ENCODE results near the gene TVP23B.
"Not testable (repeated sequence)": the region's sequence is repeated elsewhere in the genome, so short reads cannot be mapped to it uniquely, and the experiment has no call there.

DNA sequence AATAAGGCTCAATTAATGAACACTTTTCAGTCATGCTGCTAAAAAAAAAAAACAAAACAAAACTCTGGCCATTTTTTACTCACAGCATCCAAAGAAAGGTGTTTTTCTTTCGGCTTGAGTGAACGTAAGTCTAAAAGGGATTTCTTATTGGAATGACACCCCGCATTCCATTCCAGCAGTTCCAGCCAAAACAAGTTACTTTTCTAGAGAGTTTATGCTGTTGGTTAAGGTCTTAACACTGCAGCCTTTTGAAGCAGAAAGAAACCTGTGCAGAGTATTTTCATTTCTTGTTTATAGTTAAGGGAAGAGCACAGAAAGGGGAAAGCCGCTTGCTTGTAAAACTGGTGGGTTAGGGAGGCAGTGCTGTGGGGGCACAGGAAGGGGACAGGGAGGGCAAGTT is 9.9 kb upstream of the TVP23B start:
- TF ChIP-seq ZNF239 (tag by site-specific recombination; IDR thresholded peaks at IDR 0.05); YY1 (tag by site-specific recombination; IDR thresholded peaks at IDR 0.05); HOXA7 (CRISPR knock-in tag; IDR thresholded peaks at IDR 0.05; ENCODE audit: borderline replicate concordance); TCF7L2 (IDR thresholded peaks at IDR 0.05; ENCODE audit: borderline replicate concordance, low read depth, low read length): not testable (repeated sequence)
- TF ChIP-seq, protein P1, sequence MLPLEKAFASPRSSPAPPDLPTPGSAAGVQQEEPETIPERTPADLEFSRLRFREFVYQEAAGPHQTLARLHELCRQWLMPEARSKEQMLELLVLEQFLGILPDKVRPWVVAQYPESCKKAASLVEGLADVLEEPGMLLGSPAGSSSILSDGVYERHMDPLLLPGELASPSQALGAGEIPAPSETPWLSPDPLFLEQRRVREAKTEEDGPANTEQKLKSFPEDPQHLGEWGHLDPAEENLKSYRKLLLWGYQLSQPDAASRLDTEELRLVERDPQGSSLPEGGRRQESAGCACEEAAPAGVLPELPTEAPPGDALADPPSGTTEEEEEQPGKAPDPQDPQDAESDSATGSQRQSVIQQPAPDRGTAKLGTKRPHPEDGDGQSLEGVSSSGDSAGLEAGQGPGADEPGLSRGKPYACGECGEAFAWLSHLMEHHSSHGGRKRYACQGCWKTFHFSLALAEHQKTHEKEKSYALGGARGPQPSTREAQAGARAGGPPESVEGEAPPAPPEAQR (tag by site-specific recombination; IDR thresholded peaks at IDR 0.05), result not testable (repeated sequence)
- TF ChIP-seq, protein P2, sequence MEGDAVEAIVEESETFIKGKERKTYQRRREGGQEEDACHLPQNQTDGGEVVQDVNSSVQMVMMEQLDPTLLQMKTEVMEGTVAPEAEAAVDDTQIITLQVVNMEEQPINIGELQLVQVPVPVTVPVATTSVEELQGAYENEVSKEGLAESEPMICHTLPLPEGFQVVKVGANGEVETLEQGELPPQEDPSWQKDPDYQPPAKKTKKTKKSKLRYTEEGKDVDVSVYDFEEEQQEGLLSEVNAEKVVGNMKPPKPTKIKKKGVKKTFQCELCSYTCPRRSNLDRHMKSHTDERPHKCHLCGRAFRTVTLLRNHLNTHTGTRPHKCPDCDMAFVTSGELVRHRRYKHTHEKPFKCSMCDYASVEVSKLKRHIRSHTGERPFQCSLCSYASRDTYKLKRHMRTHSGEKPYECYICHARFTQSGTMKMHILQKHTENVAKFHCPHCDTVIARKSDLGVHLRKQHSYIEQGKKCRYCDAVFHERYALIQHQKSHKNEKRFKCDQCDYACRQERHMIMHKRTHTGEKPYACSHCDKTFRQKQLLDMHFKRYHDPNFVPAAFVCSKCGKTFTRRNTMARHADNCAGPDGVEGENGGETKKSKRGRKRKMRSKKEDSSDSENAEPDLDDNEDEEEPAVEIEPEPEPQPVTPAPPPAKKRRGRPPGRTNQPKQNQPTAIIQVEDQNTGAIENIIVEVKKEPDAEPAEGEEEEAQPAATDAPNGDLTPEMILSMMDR (tag by site-specific recombination; IDR thresholded peaks at IDR 0.05), result not testable (repeated sequence)
